SK-N-SH (cell line): ENCODE results near the gene BCAP31. TPM values are rescaled to one million over a fixed set of nuclear protein-coding genes. Genes with fewer than 3 reads are reported as not detected.
"Not testable (repeated sequence)": the region's sequence is repeated elsewhere in the genome, so short reads cannot be mapped to it uniquely, and the experiment has no call there.

ENCODE experiments used
- CTCF ChIA-PET: fragments of 300-600, 350-600 bp; formaldehyde crosslinking; extraction: SDS; loops from one replicate; lab custom pipeline; 2021; lab: Yijun Ruan, JAX
- POLR2A ChIA-PET: fragments of 350-600 bp; sonication (Branson Sonifier 250); formaldehyde crosslinking; extraction: SDS; loops from one replicate; lab custom pipeline; 2020; ENCODE audit warnings: antibody characterized with exemption, inconsistent platforms; lab: Yijun Ruan, JAX
- DNase-seq: peaks from one replicate; pipeline ENCODE4 v3.0.0; 2012
- H2AFZ ChIP-seq: fragments of 200-600 bp; sonication (generic); 2 replicates; pipeline ENCODE4 v1.8.1; 2016; ENCODE audit warnings: antibody characterized with exemption, mild to moderate bottlenecking, low read depth
- H3F3A ChIP-seq: fragments of 200-600 bp; sonication (generic); replicated peaks from 2 replicates; pipeline ENCODE3; 2016; ENCODE audit warnings: antibody characterized with exemption, mild to moderate bottlenecking; ENCODE audit not compliant: insufficient read depth
- H3K27ac ChIP-seq, 2 experiments: fragments of 200-500 bp in 1 of 2; fragments of 200-600 bp in 1 of 2; sonication (Bioruptor generic) in 1 of 2; sonication (generic), shearing (Covaris generic) in 1 of 2; 2 replicates each; pipeline versions ENCODE4 v1.5.1 to v1.6.1; 2014 to 2016; ENCODE audit warnings: low read depth in 2 of 2, inconsistent platforms in 1 of 2, low read length in 1 of 2, mild to moderate bottlenecking in 1 of 2, mixed read lengths in 1 of 2
- H3K27me3 ChIP-seq: fragments of 200-600 bp; sonication (generic), shearing (Covaris generic); 2 replicates; pipeline ENCODE4 v1.6.1; 2016; ENCODE audit warnings: mixed run types; ENCODE audit not compliant: insufficient read depth
- H3K36me3 ChIP-seq, 2 experiments: fragments of 200-500 bp in 1 of 2; fragments of 200-600 bp in 1 of 2; sonication (Bioruptor generic) in 1 of 2; sonication (generic) in 1 of 2; replicated peaks in 1 of 2; 2 replicates each; pipeline versions ENCODE3 to v1.5.1; 2014 to 2016; ENCODE audit warnings: low read length in 1 of 2, mild to moderate bottlenecking in 1 of 2; ENCODE audit not compliant: insufficient read depth in 2 of 2, control insufficient read depth in 1 of 2
- H3K4me1 ChIP-seq, 2 experiments: fragments of 200-500 bp in 1 of 2; fragments of 200-600 bp in 1 of 2; sonication (Bioruptor generic) in 1 of 2; sonication (generic), shearing (Covaris generic) in 1 of 2; 2 replicates each; pipeline versions ENCODE4 v1.5.1 to v1.6.1; 2014 to 2016; ENCODE audit warnings: low read depth in 1 of 2, low read length in 1 of 2, mixed run types in 1 of 2; ENCODE audit not compliant: insufficient read depth in 2 of 2, control insufficient read depth in 1 of 2
- H3K4me2 ChIP-seq: fragments of 200-600 bp; sonication (generic), shearing (Covaris generic); 2 replicates; pipeline ENCODE4 v1.6.1; 2017; ENCODE audit warnings: mixed run types
- H3K4me3 ChIP-seq, 2 experiments: fragments of 200-500 bp in 1 of 2; fragments of 200-600 bp in 1 of 2; sonication (Bioruptor generic) in 1 of 2; sonication (generic), shearing (Covaris generic) in 1 of 2; 2 replicates each; pipeline versions ENCODE4 v1.5.1 to v1.8.1; 2014 to 2016; ENCODE audit warnings: low read depth in 2 of 2, inconsistent platforms in 1 of 2, low read length in 1 of 2, mild to moderate bottlenecking in 1 of 2, mixed read lengths in 1 of 2, moderate library complexity in 1 of 2
- H3K79me2 ChIP-seq: fragments of 200-600 bp; sonication (generic); 2 replicates; pipeline ENCODE4 v1.8.1; 2017; ENCODE audit warnings: mild to moderate bottlenecking; ENCODE audit not compliant: insufficient read depth
- H3K9ac ChIP-seq: fragments of 200-600 bp; sonication (generic); 2 replicates; pipeline ENCODE4 v1.6.1; 2017; ENCODE audit warnings: mixed run types
- H3K9me2 ChIP-seq: fragments of 200-600 bp; sonication (generic); 2 replicates; pipeline ENCODE4 v1.6.1; 2017; ENCODE audit warnings: mixed run types
- H3K9me3 ChIP-seq: fragments of 200-600 bp; sonication (generic); 2 replicates; pipeline ENCODE4 v1.6.1; 2017; ENCODE audit warnings: mixed run types, mild to moderate bottlenecking, moderate library complexity
- H4K20me1 ChIP-seq: fragments of 200-600 bp; sonication (generic); 2 replicates; pipeline ENCODE4 v1.6.1; 2017; ENCODE audit warnings: mild to moderate bottlenecking, mixed run types; ENCODE audit not compliant: insufficient read depth
- CHD2 ChIP-seq: fragments of 150-350 bp; IDR thresholded peaks from 2 replicates; pipeline ENCODE4 v1.6.1; 2018; ENCODE audit warnings: low read length; ENCODE audit not compliant: partially characterized antibody
- EP300 ChIP-seq, 2 experiments: IDR thresholded peaks; 2 replicates each; pipeline versions ENCODE4 v1.4.0 to v1.6.1; 2012; ENCODE audit warnings: borderline replicate concordance in 1 of 2, low read depth in 1 of 2, low read length in 1 of 2
- FOSL2 ChIP-seq: IDR thresholded peaks from 2 replicates; pipeline ENCODE4 v1.4.0; 2012; ENCODE audit warnings: low read depth, mild to moderate bottlenecking, moderate library complexity, borderline replicate concordance
- GABPA ChIP-seq: IDR thresholded peaks from 2 replicates; pipeline ENCODE4 v1.4.0; 2012; ENCODE audit warnings: low read depth, mild to moderate bottlenecking
- MEF2A ChIP-seq: IDR thresholded peaks from 2 replicates; pipeline ENCODE4 v1.4.0; 2012; ENCODE audit warnings: low read depth, borderline replicate concordance
- MXI1 ChIP-seq: IDR thresholded peaks from 2 replicates; pipeline ENCODE4 v1.6.1; 2012; ENCODE audit warnings: mild to moderate bottlenecking, low read depth, low read length, improper control_type of control experiment
- NFIC ChIP-seq: IDR thresholded peaks from 2 replicates; pipeline ENCODE4 v1.4.0; 2012; ENCODE audit warnings: borderline replicate concordance
- POLR2AphosphoS5 ChIP-seq: IDR thresholded peaks from 2 replicates; pipeline ENCODE4 v1.6.1; 2012; ENCODE audit warnings: low read depth, low read length
- TAF1 ChIP-seq: IDR thresholded peaks from 2 replicates; pipeline ENCODE4 v1.6.1; 2012; ENCODE audit warnings: low read depth, mild to moderate bottlenecking, low read length, moderate library complexity, borderline replicate concordance
- TCF12 ChIP-seq: IDR thresholded peaks from 2 replicates; pipeline ENCODE4 v1.4.0; 2012
- YY1 ChIP-seq: IDR thresholded peaks from 2 replicates; pipeline ENCODE4 v1.4.0; 2012; ENCODE audit warnings: low read depth, mild to moderate bottlenecking
- WGBS: methylation state at CpG from one replicate; pipeline ENCODE4 v1.1.6; 2017; ENCODE audit warnings: low lambda C conversion rate; 5-methylcytosine and 5-hydroxymethylcytosine counted together
- polyA plus RNA-seq, 3 experiments: library from polyadenylated mRNA; depleted of rRNA; stranded (reverse); fragments of >200 nt; gene quantifications; 2 replicates each; pipeline ENCODE4 v1.2.3, GENCODE V29; 2012
- TF ChIP-seq, protein P1 (sequence below): IDR thresholded peaks from 2 replicates; pipeline ENCODE4 v1.4.0; 2012; ENCODE audit warnings: low read depth, borderline replicate concordance
- TF ChIP-seq, protein P2 (sequence below): IDR thresholded peaks from 2 replicates; pipeline ENCODE4 v1.4.0; 2012; ENCODE audit warnings: low read depth
- TF ChIP-seq, protein P3 (sequence below): IDR thresholded peaks from 2 replicates; pipeline ENCODE4 v1.6.1; 2012; ENCODE audit warnings: mild to moderate bottlenecking, low read depth, low read length, moderate library complexity
- TF ChIP-seq, protein P4 (sequence below): fragments of 200-600 bp; sonication (generic); IDR thresholded peaks from 2 replicates; pipeline ENCODE4 v1.6.1; 2017; ENCODE audit warnings: antibody characterized with exemption, mild to moderate bottlenecking, moderate library complexity

Gene BCAP31
- polyA plus RNA-seq, 1 of the 3 experiments (the other 2 are of a cell fraction) = 173 TPM

DNA sequence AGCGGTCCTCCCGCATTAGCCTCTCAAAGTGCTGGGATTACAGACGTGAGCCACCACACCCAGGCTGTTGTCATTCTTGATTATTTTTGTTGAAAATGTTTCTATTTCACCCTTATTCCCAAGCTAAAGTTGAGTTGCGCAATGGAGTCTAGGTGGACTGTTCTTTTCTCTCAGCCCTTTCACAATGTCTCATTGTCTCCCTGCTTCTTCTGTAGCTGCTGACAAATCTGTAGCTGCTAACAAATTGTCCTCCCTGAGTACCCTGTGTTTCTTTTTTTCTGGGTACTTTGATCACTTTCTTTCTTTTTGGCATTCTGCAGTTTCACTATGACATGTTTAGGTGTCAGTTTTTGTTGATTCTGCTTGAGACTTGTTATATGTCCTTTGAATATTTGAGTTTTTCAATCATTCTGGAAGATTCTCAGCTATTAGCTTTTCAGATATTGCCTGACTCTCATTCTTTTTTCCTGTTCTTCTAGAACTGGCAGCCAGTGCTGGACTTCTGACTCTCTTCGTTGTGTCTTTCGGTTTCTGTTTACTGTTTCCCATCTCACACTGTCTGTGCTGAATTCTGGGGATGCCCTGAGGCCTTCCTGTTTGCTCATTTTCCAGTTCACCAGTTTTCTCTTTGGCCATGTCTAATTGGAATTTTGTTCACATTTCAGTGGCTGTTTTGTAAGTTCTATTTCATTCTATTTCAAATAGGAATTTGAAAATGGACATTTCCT is 7.1 kb upstream of the BCAP31 start:
- ChIA-PET CTCF (no interaction called here), POLR2A (no interaction called here)
- Histone ChIP-seq H3K27me3 (no peaks in the 10 kb centered on the region), H3K9me2 (no peaks in the 10 kb centered on the region), H4K20me1 (no peaks in the 10 kb centered on the region), H3K36me3 (peaks cover 0 to 8% of the 10 kb centered on the region in 2 experiments), H3K27ac (no peak overlapping the region), H3K9ac (no peak overlapping the region), H3K4me2 (no peak overlapping the region), H2AFZ (no peak overlapping the region), H3K79me2 (no peaks in the 10 kb centered on the region; the same call in 1 of the 2 replicates), H3K4me3 (no peak overlapping the region), H3K9me3 (no peaks in the 10 kb centered on the region), H3K4me1 (peaks cover 7 to 16% of the 10 kb centered on the region in 2 experiments; a peak in 3 of 4 replicates), H3F3A (no peaks in the 10 kb centered on the region)
- TF ChIP-seq MXI1 (no peak), EP300 (IDR thresholded peaks at IDR 0.05; ENCODE audit: borderline replicate concordance in 1 of 2, low read depth in 1 of 2, low read length in 1 of 2) (no peak), FOSL2 (no peak), MEF2A (no peak), YY1 (no peak), POLR2AphosphoS5 (no peak), NFIC (no peak), GABPA (no peak), TAF1 (no peak), CHD2 (no peak), TCF12 (no peak)
- TF ChIP-seq, protein P1, sequence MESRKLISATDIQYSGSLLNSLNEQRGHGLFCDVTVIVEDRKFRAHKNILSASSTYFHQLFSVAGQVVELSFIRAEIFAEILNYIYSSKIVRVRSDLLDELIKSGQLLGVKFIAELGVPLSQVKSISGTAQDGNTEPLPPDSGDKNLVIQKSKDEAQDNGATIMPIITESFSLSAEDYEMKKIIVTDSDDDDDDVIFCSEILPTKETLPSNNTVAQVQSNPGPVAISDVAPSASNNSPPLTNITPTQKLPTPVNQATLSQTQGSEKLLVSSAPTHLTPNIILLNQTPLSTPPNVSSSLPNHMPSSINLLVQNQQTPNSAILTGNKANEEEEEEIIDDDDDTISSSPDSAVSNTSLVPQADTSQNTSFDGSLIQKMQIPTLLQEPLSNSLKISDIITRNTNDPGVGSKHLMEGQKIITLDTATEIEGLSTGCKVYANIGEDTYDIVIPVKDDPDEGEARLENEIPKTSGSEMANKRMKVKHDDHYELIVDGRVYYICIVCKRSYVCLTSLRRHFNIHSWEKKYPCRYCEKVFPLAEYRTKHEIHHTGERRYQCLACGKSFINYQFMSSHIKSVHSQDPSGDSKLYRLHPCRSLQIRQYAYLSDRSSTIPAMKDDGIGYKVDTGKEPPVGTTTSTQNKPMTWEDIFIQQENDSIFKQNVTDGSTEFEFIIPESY = no peak
- TF ChIP-seq, protein P2, sequence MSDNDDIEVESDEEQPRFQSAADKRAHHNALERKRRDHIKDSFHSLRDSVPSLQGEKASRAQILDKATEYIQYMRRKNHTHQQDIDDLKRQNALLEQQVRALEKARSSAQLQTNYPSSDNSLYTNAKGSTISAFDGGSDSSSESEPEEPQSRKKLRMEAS = no peak
- TF ChIP-seq, protein P3, sequence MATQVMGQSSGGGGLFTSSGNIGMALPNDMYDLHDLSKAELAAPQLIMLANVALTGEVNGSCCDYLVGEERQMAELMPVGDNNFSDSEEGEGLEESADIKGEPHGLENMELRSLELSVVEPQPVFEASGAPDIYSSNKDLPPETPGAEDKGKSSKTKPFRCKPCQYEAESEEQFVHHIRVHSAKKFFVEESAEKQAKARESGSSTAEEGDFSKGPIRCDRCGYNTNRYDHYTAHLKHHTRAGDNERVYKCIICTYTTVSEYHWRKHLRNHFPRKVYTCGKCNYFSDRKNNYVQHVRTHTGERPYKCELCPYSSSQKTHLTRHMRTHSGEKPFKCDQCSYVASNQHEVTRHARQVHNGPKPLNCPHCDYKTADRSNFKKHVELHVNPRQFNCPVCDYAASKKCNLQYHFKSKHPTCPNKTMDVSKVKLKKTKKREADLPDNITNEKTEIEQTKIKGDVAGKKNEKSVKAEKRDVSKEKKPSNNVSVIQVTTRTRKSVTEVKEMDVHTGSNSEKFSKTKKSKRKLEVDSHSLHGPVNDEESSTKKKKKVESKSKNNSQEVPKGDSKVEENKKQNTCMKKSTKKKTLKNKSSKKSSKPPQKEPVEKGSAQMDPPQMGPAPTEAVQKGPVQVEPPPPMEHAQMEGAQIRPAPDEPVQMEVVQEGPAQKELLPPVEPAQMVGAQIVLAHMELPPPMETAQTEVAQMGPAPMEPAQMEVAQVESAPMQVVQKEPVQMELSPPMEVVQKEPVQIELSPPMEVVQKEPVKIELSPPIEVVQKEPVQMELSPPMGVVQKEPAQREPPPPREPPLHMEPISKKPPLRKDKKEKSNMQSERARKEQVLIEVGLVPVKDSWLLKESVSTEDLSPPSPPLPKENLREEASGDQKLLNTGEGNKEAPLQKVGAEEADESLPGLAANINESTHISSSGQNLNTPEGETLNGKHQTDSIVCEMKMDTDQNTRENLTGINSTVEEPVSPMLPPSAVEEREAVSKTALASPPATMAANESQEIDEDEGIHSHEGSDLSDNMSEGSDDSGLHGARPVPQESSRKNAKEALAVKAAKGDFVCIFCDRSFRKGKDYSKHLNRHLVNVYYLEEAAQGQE = no peak
- TF ChIP-seq, protein P4, sequence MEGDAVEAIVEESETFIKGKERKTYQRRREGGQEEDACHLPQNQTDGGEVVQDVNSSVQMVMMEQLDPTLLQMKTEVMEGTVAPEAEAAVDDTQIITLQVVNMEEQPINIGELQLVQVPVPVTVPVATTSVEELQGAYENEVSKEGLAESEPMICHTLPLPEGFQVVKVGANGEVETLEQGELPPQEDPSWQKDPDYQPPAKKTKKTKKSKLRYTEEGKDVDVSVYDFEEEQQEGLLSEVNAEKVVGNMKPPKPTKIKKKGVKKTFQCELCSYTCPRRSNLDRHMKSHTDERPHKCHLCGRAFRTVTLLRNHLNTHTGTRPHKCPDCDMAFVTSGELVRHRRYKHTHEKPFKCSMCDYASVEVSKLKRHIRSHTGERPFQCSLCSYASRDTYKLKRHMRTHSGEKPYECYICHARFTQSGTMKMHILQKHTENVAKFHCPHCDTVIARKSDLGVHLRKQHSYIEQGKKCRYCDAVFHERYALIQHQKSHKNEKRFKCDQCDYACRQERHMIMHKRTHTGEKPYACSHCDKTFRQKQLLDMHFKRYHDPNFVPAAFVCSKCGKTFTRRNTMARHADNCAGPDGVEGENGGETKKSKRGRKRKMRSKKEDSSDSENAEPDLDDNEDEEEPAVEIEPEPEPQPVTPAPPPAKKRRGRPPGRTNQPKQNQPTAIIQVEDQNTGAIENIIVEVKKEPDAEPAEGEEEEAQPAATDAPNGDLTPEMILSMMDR = no peak
- DNase-seq = no peak
- WGBS = 58% methylated on average over 6 of the region's 6 CpGs

DNA sequence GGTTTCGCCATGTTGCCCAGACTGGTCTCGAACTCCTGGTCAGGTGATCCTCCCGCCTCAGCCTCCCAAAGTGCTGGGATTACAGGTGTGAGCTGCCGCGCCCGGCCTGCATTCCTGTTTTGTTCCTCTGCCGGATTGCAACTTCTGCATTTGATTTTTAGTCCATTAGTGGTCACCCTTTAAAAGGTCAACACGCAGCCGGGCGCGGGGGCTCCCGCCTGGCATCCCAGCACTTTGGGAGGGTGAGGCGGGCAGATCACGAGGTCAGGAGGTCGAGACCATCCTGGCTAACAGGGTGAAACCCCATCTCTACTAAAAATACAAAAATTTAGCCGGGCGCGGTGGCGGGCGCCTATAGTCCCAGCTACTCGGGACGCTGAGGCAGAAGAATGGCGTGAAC is 5.9 kb upstream of the BCAP31 start:
- H3K36me3 ChIP-seq, H3K27me3 ChIP-seq, H3F3A ChIP-seq, H3K79me2 ChIP-seq, H3K27ac ChIP-seq, DNase-seq, CTCF ChIA-PET, H3K4me2 ChIP-seq, POLR2A ChIA-PET, H3K4me3 ChIP-seq, H3K9me2 ChIP-seq, H4K20me1 ChIP-seq, H3K9me3 ChIP-seq, H3K9ac ChIP-seq, H2AFZ ChIP-seq: not testable (repeated sequence)
- 72% methylated on average over 23 of the region's 23 CpGs for WGBS
- peaks cover 7 to 28% of the 10 kb centered on the region in 2 experiments; a peak in 3 of 4 replicates for H3K4me1 ChIP-seq
